Tibial nerve (tissue), 3 donors: ENCODE data around the gene APP.

ENCODE experiments used
- POLR2A ChIP-seq, 2 donors: fragments of 450-650 bp; IDR thresholded peaks; one replicate each; pipeline ENCODE4 v1.6.1; 2017; ENCODE audit warnings: antibody characterized with exemption in 2 of 2, mild to moderate bottlenecking in 2 of 2, moderate library complexity in 2 of 2
- TF ChIP-seq, protein P1 (sequence below), 5 experiments: fragments of 200-600 bp in 3 of 5; fragments of 450-650 bp in 2 of 5; sonication (generic) in 3 of 5; IDR thresholded peaks; one replicate each; pipeline ENCODE4 v1.5.1; 2016 to 2019; ENCODE audit warnings: antibody characterized with exemption in 5 of 5, mild to moderate bottlenecking in 3 of 5, moderate library complexity in 2 of 5

DNA sequence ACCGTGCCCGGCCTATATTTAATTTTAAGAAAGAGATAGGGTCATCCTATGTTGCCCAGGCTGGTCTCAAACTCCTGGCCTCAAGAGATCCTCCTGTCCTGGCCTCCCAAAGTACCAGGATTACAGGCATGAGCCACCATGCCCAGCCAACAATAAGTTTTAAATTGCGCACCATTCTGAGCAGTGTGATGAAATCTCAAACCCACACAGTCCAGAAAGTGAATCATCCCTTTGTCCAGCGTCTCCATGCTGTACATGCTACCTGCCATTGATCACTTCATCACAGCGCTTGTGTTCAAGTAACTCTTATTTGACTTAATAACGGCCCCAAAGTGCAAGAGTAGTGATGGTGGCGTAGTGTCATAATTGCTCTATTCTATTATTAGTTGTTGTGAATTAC lies 75.4 kb downstream of the APP start:
- TF ChIP-seq, protein P1, sequence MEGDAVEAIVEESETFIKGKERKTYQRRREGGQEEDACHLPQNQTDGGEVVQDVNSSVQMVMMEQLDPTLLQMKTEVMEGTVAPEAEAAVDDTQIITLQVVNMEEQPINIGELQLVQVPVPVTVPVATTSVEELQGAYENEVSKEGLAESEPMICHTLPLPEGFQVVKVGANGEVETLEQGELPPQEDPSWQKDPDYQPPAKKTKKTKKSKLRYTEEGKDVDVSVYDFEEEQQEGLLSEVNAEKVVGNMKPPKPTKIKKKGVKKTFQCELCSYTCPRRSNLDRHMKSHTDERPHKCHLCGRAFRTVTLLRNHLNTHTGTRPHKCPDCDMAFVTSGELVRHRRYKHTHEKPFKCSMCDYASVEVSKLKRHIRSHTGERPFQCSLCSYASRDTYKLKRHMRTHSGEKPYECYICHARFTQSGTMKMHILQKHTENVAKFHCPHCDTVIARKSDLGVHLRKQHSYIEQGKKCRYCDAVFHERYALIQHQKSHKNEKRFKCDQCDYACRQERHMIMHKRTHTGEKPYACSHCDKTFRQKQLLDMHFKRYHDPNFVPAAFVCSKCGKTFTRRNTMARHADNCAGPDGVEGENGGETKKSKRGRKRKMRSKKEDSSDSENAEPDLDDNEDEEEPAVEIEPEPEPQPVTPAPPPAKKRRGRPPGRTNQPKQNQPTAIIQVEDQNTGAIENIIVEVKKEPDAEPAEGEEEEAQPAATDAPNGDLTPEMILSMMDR (IDR thresholded peaks at IDR 0.05): no peak
- TF ChIP-seq POLR2A (IDR thresholded peaks at IDR 0.05): no peak
